IPS DF 6.9 (cell line): ENCODE data around the gene FGD2.

ENCODE experiments used
- DNase-seq: peaks from one replicate; pipeline ENCODE4 v3.0.0-alpha.2; 2013; ENCODE audit warnings: low read depth, low spot score
- H3K27ac ChIP-seq: one replicate; pipeline ENCODE4 v1.5.1; 2013; ENCODE audit warnings: low read length, control low read depth
- H3K27me3 ChIP-seq: 2 replicates; pipeline ENCODE4 v1.6.1; 2013; ENCODE audit warnings: mild to moderate bottlenecking, low read length; ENCODE audit not compliant: control insufficient read depth, insufficient read depth
- H3K36me3 ChIP-seq: 2 replicates; pipeline ENCODE4 v1.6.1; 2013; ENCODE audit warnings: low read length; ENCODE audit not compliant: control insufficient read depth, insufficient read depth
- H3K4me1 ChIP-seq: 2 replicates; pipeline ENCODE4 v1.6.1; 2013; ENCODE audit warnings: low read length; ENCODE audit not compliant: control insufficient read depth, insufficient read depth
- H3K4me3 ChIP-seq: 2 replicates; pipeline ENCODE4 v1.5.1; 2013; ENCODE audit warnings: mild to moderate bottlenecking, low read length
- H3K9me3 ChIP-seq: 2 replicates; pipeline ENCODE4 v1.6.1; 2013; ENCODE audit warnings: low read length, inconsistent platforms; ENCODE audit not compliant: control insufficient read depth, insufficient read depth
- WGBS: extraction: QIAGEN DNeasy Blood & Tissue Kit; methylation state at CpG from one replicate; pipeline ENCODE4 v1.1.7; 2013; ENCODE audit warnings: mixed read lengths, missing lambda C conversion rate; ENCODE audit not compliant: insufficient read length, insufficient coverage; 5-methylcytosine and 5-hydroxymethylcytosine counted together

The FGD2 gene

DNA sequence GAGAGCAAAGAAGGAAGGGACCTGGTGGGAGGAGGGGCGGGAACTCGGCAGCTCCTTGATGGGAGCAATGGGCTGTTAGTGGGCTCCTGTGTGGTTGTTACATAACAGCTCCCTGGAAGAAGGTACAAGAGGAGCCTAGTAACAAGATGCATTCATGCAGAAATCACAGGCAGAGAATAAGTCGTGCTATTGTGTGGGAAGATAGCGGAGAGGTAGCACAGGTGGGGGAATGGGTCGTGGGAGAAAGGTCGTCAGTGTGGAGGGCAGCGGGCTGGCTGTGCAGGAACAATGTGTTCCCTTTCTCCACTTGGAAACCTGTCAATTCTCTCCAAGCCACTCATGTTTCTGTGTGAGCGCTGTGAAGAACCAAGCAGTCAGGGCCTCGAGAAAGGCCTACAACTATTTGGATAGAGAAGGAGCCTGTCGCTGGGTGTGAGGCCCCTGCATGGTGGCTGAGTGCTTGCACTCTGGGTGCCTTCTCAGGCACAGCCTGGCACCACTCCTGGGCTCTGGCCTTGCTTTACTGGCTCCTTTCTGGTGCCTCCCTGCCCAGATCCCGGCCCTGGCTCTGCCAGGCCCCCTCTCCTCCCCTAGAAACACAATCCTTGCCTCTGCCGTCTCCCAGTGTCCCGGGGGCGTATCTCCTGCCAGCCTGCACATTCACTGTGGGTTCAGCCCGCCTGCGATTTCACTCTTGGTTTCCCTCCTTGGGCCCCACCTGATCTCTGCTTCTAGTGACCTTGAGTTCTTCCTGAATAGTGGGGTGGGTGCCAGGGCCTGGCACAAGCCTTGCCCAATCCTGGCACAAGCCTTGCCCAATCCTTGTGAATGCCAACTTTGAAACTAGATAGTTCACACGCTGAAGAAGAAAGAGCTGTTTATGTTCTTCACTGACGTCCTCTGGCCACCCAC lies 7.4 kb upstream of the FGD2 start:
- no peak overlapping the region for H3K4me3 ChIP-seq
- H3K9me3 ChIP-seq = no peaks in the 10 kb centered on the region
- H3K27ac ChIP-seq = no peak overlapping the region
- no peaks in the 10 kb centered on the region for H3K27me3 ChIP-seq
- DNase-seq = no peak
- no CpG with 5 or more reads among the region's 18 CpGs for WGBS
- 0 out of 2 replicates have a peak, but pooled peaks cover 2% of the 10 kb centered on the region for H3K4me1 ChIP-seq
- no peaks in the 10 kb centered on the region for H3K36me3 ChIP-seq

DNA sequence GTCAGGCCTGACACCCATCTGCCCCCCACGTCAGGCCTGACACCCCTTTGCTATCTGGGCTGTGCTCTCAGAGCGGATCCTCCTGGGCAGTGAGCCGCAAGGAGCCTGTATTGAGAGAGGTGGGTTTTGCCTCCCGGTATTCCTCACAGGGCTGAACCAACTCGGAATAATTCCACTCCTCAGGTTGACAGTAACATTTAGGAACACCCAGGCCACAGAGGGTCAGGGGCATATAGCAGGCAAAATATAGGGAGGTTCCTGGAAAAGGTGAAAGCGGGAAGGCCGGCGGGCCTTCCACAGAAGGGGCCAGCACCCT lies 6.8 kb upstream of the FGD2 start:
- DNase-seq = no peak
- Histone ChIP-seq H3K27me3 (no peaks in the 10 kb centered on the region), H3K9me3 (no peaks in the 10 kb centered on the region), H3K36me3 (no peaks in the 10 kb centered on the region), H3K27ac (no peak overlapping the region), H3K4me3 (no peak overlapping the region), H3K4me1 (0 out of 2 replicates have a peak, but pooled peaks cover 2% of the 10 kb centered on the region)
- no CpG with 5 or more reads among the region's 8 CpGs for WGBS

DNA sequence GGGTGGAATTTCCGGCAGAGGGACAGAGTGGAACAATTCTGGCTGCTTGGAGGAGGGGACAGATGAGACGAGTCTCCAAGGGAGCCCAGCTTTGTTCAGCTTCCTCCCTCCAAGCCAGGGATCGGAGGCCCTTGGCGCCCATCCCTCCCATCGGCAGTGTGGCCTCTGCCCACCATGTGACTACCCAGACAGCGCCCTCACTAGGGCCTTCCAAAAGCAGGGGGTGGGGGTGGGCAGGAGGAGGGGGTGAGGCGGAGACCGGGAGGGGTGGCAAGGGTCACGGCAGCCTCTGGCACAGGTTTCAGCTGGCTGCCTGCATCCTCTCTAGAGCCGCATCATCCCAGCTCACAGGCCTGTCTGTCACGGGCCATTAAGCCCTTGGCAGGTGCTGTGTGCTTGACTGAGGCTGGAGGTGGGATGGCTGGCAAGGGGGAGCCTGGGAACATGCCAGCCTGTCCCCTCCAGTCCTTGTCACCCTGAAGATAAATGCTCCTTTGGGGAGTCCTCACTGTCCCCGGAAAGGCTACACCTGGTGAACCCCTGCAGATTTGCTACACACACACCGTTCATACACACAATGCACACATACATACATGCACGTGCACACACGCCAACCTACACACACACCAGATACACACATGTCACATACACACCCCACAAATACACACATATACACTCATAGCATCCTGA lies 6.2 kb upstream of the FGD2 start:
- Histone ChIP-seq H3K9me3 (no peaks in the 10 kb centered on the region), H3K4me1 (0 out of 2 replicates have a peak, but pooled peaks cover 2% of the 10 kb centered on the region), H3K36me3 (no peaks in the 10 kb centered on the region), H3K4me3 (no peak overlapping the region), H3K27me3 (no peaks in the 10 kb centered on the region), H3K27ac (no peak overlapping the region)
- no peak for DNase-seq
- no CpG with 5 or more reads among the region's 15 CpGs for WGBS

DNA sequence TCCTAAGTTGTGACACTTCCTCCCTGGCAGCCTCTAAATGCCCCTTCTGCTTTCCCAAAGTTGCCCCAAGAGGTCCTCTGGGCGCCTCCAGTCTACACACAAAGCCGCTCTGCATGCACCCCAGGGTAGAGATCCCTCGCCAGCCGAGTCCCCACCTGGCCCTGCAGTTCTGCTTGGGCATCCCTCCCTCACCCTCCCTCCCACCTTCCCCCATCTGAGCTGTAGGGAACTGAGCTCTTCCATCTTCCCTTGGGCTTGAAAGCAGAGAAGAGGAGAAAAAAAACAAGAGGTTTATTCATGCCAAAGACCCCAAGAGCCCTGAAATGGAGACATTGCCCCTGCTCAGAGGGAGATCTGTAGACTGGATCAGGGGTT lies 5.7 kb upstream of the FGD2 start:
- Histone ChIP-seq H3K9me3 (no peaks in the 10 kb centered on the region), H3K4me1 (0 out of 2 replicates have a peak, but pooled peaks cover 2% of the 10 kb centered on the region), H3K36me3 (no peaks in the 10 kb centered on the region), H3K27ac (no peak overlapping the region), H3K27me3 (no peaks in the 10 kb centered on the region), H3K4me3 (no peak overlapping the region)
- DNase-seq = no peak
- no CpG with 5 or more reads among the region's 4 CpGs for WGBS

DNA sequence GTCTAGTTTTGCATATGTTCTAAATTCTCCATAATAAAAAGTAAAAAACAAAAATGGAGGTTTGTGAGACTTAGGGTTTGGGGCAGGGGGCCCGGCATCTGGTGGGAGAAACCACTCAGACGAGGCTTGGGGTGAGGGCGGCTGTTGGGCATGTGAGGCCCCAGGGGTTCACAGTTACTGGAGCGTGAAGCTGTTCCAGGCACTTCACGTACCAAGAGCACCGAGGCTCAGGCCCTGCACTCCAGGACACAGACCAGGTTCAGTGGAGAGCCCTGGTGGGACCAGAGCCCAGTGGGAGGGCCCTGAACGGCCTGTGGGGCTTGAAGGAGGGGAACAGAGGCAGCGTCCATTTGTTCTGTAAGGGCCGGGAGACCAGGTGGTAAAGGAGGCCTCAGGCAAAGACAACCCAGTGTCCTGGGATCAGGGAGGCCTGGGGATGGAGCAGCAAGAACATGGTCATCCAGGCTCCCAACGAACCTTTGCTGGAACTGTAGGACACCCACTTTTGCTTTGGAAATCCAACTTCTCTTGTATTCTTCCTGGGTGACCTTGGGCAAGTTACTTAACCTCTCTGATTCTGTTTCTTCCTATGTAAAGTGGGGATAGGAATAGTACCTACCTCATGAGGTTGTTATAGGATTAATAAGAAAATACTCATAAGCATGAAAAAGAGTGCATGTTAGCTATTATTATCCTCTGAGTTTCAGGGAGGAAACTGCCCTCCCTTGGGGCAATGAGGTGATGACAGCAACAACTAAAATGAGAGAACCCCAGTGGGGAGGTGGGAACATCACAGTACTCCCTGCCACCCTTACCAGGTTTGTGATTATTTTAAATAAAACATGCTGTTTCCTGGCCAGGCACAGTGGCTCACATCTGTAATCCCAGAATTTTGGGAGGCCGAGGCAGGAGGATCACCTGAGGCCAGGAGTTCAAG lies 1.1 kb upstream of the FGD2 start:
- Histone ChIP-seq H3K27ac (no peak overlapping the region), H3K36me3 (no peaks in the 10 kb centered on the region), H3K4me1 (no peaks in the 10 kb centered on the region; the same call in 1 of the 2 replicates), H3K27me3 (no peaks in the 10 kb centered on the region), H3K9me3 (no peaks in the 10 kb centered on the region), H3K4me3 (no peak overlapping the region)
- no CpG with 5 or more reads among the region's 11 CpGs for WGBS
- DNase-seq = no peak

DNA sequence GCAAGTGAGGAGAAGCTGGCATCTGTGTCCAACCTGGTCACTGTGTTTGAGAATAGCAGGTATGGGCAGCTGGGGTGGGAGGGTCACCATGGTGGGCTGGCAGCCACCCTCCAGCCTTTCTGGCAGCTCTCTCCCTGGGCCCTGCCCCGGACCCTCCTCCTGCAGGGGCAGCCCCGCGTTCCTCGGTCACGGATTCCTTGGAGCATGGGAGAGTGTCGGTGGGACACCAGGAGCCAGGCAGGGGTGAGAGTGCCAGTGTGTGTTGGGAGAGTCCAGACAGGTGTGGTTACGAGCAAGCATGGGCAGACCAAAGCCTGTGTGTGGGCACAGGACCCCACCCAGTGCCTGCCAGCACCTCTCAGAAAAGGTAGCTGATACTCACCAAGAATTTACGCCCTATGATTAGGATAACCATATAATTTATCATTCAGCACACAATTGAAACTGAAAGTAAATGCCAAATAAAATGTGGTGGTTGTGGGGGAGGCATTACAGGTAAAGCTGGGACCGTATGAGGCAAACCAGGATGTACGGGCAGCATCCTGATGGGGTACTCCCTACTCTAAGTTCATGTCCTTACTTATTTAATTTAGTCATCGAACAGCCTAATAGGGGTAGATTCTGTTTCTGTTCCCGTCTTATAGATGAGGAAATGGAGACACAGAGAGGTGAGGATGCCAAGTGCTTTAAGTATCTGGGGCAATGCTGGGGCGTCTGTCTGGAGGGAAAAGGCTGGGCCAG lies 542 bp downstream of the FGD2 start:
- Histone ChIP-seq H3K4me1 (no peaks in the 10 kb centered on the region; the same call in 1 of the 2 replicates), H3K9me3 (no peaks in the 10 kb centered on the region), H3K4me3 (no peak overlapping the region), H3K27ac (no peak overlapping the region), H3K36me3 (no peaks in the 10 kb centered on the region), H3K27me3 (no peaks in the 10 kb centered on the region)
- no peak for DNase-seq
- no CpG with 5 or more reads among the region's 13 CpGs for WGBS

DNA sequence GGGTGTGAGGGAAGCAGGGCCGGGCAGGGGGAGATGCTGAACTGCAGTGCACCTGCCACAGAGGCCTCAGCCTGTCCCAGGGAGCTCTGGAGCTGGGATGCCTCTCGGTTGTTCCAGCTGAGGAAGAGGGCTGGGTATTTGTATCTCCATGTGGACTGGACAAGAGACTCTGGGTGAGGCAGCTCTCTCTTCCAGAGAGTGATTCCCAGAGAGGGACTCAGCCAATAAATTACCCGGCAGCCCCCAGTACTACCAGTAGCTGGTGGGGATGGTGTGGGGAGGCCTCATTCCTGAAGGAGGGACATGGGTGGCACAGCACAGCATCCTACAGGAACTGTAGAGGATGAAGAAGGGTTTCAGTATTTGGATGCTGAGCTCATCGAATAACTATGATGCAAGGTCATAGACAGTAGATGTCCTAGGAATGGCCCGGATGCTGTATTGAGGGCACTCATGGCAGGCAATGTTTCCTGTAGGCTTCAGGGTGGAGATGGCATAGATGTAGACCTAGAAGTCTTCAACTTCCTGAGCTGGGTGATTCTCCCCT lies 1.4 kb downstream of the FGD2 start:
- Histone ChIP-seq H3K36me3 (no peaks in the 10 kb centered on the region), H3K27me3 (no peaks in the 10 kb centered on the region), H3K27ac (no peak overlapping the region), H3K4me3 (no peak overlapping the region), H3K9me3 (no peaks in the 10 kb centered on the region), H3K4me1 (no peaks in the 10 kb centered on the region; the same call in 1 of the 2 replicates)
- no peak for DNase-seq
- WGBS = no CpG with 5 or more reads among the region's 5 CpGs

DNA sequence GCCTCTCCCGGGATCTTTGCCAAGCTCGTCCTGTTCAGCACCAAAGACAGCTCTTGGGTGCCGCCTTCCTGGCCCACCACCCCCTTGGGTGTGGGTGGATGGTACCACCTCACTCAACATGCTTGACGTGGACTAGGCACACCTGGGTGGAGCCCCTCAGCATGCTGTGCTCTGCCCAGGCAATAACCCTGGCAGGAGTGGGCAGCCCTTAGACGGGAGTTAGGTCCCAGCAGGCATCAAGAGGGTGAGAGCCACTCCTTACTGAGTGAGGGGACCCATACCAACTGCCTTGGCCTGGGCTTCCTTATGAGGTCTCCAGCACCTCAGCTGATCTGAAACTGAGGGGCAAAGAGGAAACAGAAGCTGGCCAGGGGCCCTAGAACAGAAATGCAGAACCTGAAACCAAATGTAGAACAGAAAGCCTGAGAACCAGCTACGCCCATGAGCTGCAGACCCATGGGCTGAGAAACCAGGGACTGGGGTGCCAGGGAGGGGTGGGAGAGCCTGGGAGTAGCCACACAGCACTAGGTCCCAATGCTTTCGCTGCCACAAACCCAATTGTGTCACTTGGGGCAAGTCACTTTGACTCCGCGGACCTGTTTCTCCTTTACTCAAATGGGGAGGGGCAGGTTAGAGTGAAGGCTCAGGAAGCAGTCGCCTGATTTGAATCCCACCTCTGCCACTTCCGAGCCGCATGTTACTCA lies 2.0 kb downstream of the FGD2 start:
- no CpG with 5 or more reads among the region's 12 CpGs for WGBS
- DNase-seq = no peak
- H3K27me3 ChIP-seq = no peaks in the 10 kb centered on the region
- H3K4me1 ChIP-seq = no peaks in the 10 kb centered on the region; the same call in 1 of the 2 replicates
- H3K27ac ChIP-seq = no peak overlapping the region
- no peaks in the 10 kb centered on the region for H3K36me3 ChIP-seq
- no peak overlapping the region for H3K4me3 ChIP-seq
- H3K9me3 ChIP-seq = no peaks in the 10 kb centered on the region
